SK-N-SH (cell line): ENCODE measurements around the gene JAM2. TPM values are rescaled to one million over a fixed set of nuclear protein-coding genes. Genes with fewer than 3 reads are reported as not detected.

Source experiments
- CTCF ChIA-PET: fragments of 300-600, 350-600 bp; formaldehyde crosslinking; extraction: SDS; loops from one replicate; lab custom pipeline; 2021; lab: Yijun Ruan, JAX
- POLR2A ChIA-PET: fragments of 350-600 bp; sonication (Branson Sonifier 250); formaldehyde crosslinking; extraction: SDS; loops from one replicate; lab custom pipeline; 2020; ENCODE audit warnings: antibody characterized with exemption, inconsistent platforms; lab: Yijun Ruan, JAX
- DNase-seq: peaks from one replicate; pipeline ENCODE4 v3.0.0; 2012
- H2AFZ ChIP-seq: fragments of 200-600 bp; sonication (generic); 2 replicates; pipeline ENCODE4 v1.8.1; 2016; ENCODE audit warnings: antibody characterized with exemption, mild to moderate bottlenecking, low read depth
- H3F3A ChIP-seq: fragments of 200-600 bp; sonication (generic); replicated peaks from 2 replicates; pipeline ENCODE3; 2016; ENCODE audit warnings: antibody characterized with exemption, mild to moderate bottlenecking; ENCODE audit not compliant: insufficient read depth
- H3K27ac ChIP-seq, 2 experiments: fragments of 200-500 bp in 1 of 2; fragments of 200-600 bp in 1 of 2; sonication (Bioruptor generic) in 1 of 2; sonication (generic), shearing (Covaris generic) in 1 of 2; 2 replicates each; pipeline versions ENCODE4 v1.5.1 to v1.6.1; 2014 to 2016; ENCODE audit warnings: low read depth in 2 of 2, inconsistent platforms in 1 of 2, low read length in 1 of 2, mild to moderate bottlenecking in 1 of 2, mixed read lengths in 1 of 2
- H3K27me3 ChIP-seq: fragments of 200-600 bp; sonication (generic), shearing (Covaris generic); 2 replicates; pipeline ENCODE4 v1.6.1; 2016; ENCODE audit warnings: mixed run types; ENCODE audit not compliant: insufficient read depth
- H3K36me3 ChIP-seq, 2 experiments: fragments of 200-500 bp in 1 of 2; fragments of 200-600 bp in 1 of 2; sonication (Bioruptor generic) in 1 of 2; sonication (generic) in 1 of 2; replicated peaks in 1 of 2; 2 replicates each; pipeline versions ENCODE3 to v1.5.1; 2014 to 2016; ENCODE audit warnings: low read length in 1 of 2, mild to moderate bottlenecking in 1 of 2; ENCODE audit not compliant: insufficient read depth in 2 of 2, control insufficient read depth in 1 of 2
- H3K4me1 ChIP-seq, 2 experiments: fragments of 200-500 bp in 1 of 2; fragments of 200-600 bp in 1 of 2; sonication (Bioruptor generic) in 1 of 2; sonication (generic), shearing (Covaris generic) in 1 of 2; 2 replicates each; pipeline versions ENCODE4 v1.5.1 to v1.6.1; 2014 to 2016; ENCODE audit warnings: low read depth in 1 of 2, low read length in 1 of 2, mixed run types in 1 of 2; ENCODE audit not compliant: insufficient read depth in 2 of 2, control insufficient read depth in 1 of 2
- H3K4me2 ChIP-seq: fragments of 200-600 bp; sonication (generic), shearing (Covaris generic); 2 replicates; pipeline ENCODE4 v1.6.1; 2017; ENCODE audit warnings: mixed run types
- H3K4me3 ChIP-seq, 2 experiments: fragments of 200-500 bp in 1 of 2; fragments of 200-600 bp in 1 of 2; sonication (Bioruptor generic) in 1 of 2; sonication (generic), shearing (Covaris generic) in 1 of 2; 2 replicates each; pipeline versions ENCODE4 v1.5.1 to v1.8.1; 2014 to 2016; ENCODE audit warnings: low read depth in 2 of 2, inconsistent platforms in 1 of 2, low read length in 1 of 2, mild to moderate bottlenecking in 1 of 2, mixed read lengths in 1 of 2, moderate library complexity in 1 of 2
- H3K79me2 ChIP-seq: fragments of 200-600 bp; sonication (generic); 2 replicates; pipeline ENCODE4 v1.8.1; 2017; ENCODE audit warnings: mild to moderate bottlenecking; ENCODE audit not compliant: insufficient read depth
- H3K9ac ChIP-seq: fragments of 200-600 bp; sonication (generic); 2 replicates; pipeline ENCODE4 v1.6.1; 2017; ENCODE audit warnings: mixed run types
- H3K9me2 ChIP-seq: fragments of 200-600 bp; sonication (generic); 2 replicates; pipeline ENCODE4 v1.6.1; 2017; ENCODE audit warnings: mixed run types
- H3K9me3 ChIP-seq: fragments of 200-600 bp; sonication (generic); 2 replicates; pipeline ENCODE4 v1.6.1; 2017; ENCODE audit warnings: mixed run types, mild to moderate bottlenecking, moderate library complexity
- H4K20me1 ChIP-seq: fragments of 200-600 bp; sonication (generic); 2 replicates; pipeline ENCODE4 v1.6.1; 2017; ENCODE audit warnings: mild to moderate bottlenecking, mixed run types; ENCODE audit not compliant: insufficient read depth
- CTCF ChIP-seq: fragments of 200-600 bp; sonication (generic); IDR thresholded peaks from 2 replicates; pipeline ENCODE4 v1.6.1; 2017; ENCODE audit warnings: antibody characterized with exemption, mild to moderate bottlenecking, moderate library complexity
- EP300 ChIP-seq, 2 experiments: IDR thresholded peaks; 2 replicates each; pipeline versions ENCODE4 v1.4.0 to v1.6.1; 2012; ENCODE audit warnings: borderline replicate concordance in 1 of 2, low read depth in 1 of 2, low read length in 1 of 2
- EZH2phosphoT487 ChIP-seq: fragments of 200-600 bp; sonication (generic); IDR thresholded peaks from 2 replicates; pipeline ENCODE4 v1.6.1; 2017; ENCODE audit warnings: low read depth, mixed run types, mild to moderate bottlenecking, antibody characterized with exemption, moderate library complexity, borderline replicate concordance
- FOXJ3 ChIP-seq: sonication (generic); formaldehyde crosslinking; IDR thresholded peaks from 2 replicates; pipeline ENCODE4 v1.5.1; 2020; ENCODE audit warnings: mild to moderate bottlenecking, missing genetic modification reagents
- GABPA ChIP-seq: IDR thresholded peaks from 2 replicates; pipeline ENCODE4 v1.4.0; 2012; ENCODE audit warnings: low read depth, mild to moderate bottlenecking
- GATA2 ChIP-seq: sonication (generic); formaldehyde crosslinking; IDR thresholded peaks from 2 replicates; pipeline ENCODE4 v1.5.0; 2020; ENCODE audit warnings: mild to moderate bottlenecking, missing genetic modification reagents
- MAX ChIP-seq: IDR thresholded peaks from 2 replicates; pipeline ENCODE4 v1.4.0; 2012; ENCODE audit warnings: low read depth
- MEF2A ChIP-seq: IDR thresholded peaks from 2 replicates; pipeline ENCODE4 v1.4.0; 2012; ENCODE audit warnings: low read depth, borderline replicate concordance
- MXI1 ChIP-seq: IDR thresholded peaks from 2 replicates; pipeline ENCODE4 v1.6.1; 2012; ENCODE audit warnings: mild to moderate bottlenecking, low read depth, low read length, improper control_type of control experiment
- NRF1 ChIP-seq: IDR thresholded peaks from 2 replicates; pipeline ENCODE4 v1.6.1; 2012; ENCODE audit warnings: low read depth, mild to moderate bottlenecking, low read length
- RAD21 ChIP-seq: IDR thresholded peaks from 2 replicates; pipeline ENCODE4 v1.6.1; 2012; ENCODE audit warnings: mild to moderate bottlenecking, low read length
- RCOR1 ChIP-seq: fragments of 150-350 bp; IDR thresholded peaks from 2 replicates; pipeline ENCODE4 v1.6.1; 2017; ENCODE audit warnings: antibody characterized with exemption, low read length
- REST ChIP-seq: IDR thresholded peaks from 2 replicates; pipeline ENCODE4 v1.6.1; 2012; ENCODE audit warnings: mild to moderate bottlenecking, low read depth, low read length, moderate library complexity
- RFX5 ChIP-seq: IDR thresholded peaks from 2 replicates; pipeline ENCODE4 v1.6.1; 2012; ENCODE audit warnings: mild to moderate bottlenecking, improper control_type of control experiment, low read length
- SMC3 ChIP-seq: IDR thresholded peaks from 2 replicates; pipeline ENCODE4 v1.6.1; 2012; ENCODE audit warnings: low read depth, low read length, improper control_type of control experiment
- USF2 ChIP-seq: fragments of 150-350 bp; IDR thresholded peaks from 2 replicates; pipeline ENCODE4 v1.6.1; 2017; ENCODE audit warnings: antibody characterized with exemption, low read length, low read depth, borderline replicate concordance
- YY1 ChIP-seq: IDR thresholded peaks from 2 replicates; pipeline ENCODE4 v1.4.0; 2012; ENCODE audit warnings: low read depth, mild to moderate bottlenecking
- ZBTB33 ChIP-seq: IDR thresholded peaks from 2 replicates; pipeline ENCODE4 v1.4.0; 2012; ENCODE audit warnings: low read depth, borderline replicate concordance
- WGBS: methylation state at CpG from one replicate; pipeline ENCODE4 v1.1.6; 2017; ENCODE audit warnings: low lambda C conversion rate; 5-methylcytosine and 5-hydroxymethylcytosine counted together
- polyA plus RNA-seq, 3 experiments: library from polyadenylated mRNA; depleted of rRNA; stranded (reverse); fragments of >200 nt; gene quantifications; 2 replicates each; pipeline ENCODE4 v1.2.3, GENCODE V29; 2012

JAM2 gene
- polyA plus RNA-seq, 1 of the 3 experiments (the other 2 are of a cell fraction): 8.3 TPM

GRCh38 chr21:25757531-25757930 is 118.5 kb downstream of the JAM2 start:
- H3K27me3 ChIP-seq: no peaks in the 10 kb centered on the region
- H3K36me3 ChIP-seq: peaks cover 40 to 62% of the 10 kb centered on the region in 2 experiments
- H3K9me2 ChIP-seq: no peaks in the 10 kb centered on the region
- H4K20me1 ChIP-seq: no peaks in the 10 kb centered on the region
- H3K27ac ChIP-seq: no peak overlapping the region
- no peaks in the 10 kb centered on the region for H3K9me3 ChIP-seq
- H3K4me1 ChIP-seq: no peaks in the 10 kb centered on the region; a peak in 1 of 4 replicates
- POLR2A ChIA-PET: no interaction called here
- no peak for TF ChIP-seq FOXJ3 (CRISPR knock-in tag)
- no peak for TF ChIP-seq SMC3
- TF ChIP-seq, all 33 proteins: peak for 0
- Histone ChIP-seq H3K4me3 (no peak overlapping the region), H3K9ac (no peak overlapping the region), H3F3A (peaks cover 3% of the 10 kb centered on the region), H3K4me2 (no peak overlapping the region), H2AFZ (no peak overlapping the region), H3K79me2 (no peaks in the 10 kb centered on the region)
- CTCF ChIA-PET: interaction anchor here (1.0 to 1.8 kb wide), 2 partner anchors 43 to 124 kb away, joined by 3 to 4 read pairs; no protein-coding TSS in a partner anchor
- DNase-seq: no peak

GRCh38 chr21:25759573-25759972 is 120.5 kb downstream of the JAM2 start:
- ChIA-PET CTCF (interaction anchor here (0.7 to 1.0 kb wide), 2 partner anchors 9 to 41 kb away, joined by 3 read pairs; no protein-coding TSS in a partner anchor), POLR2A (no interaction called here)
- Histone ChIP-seq H3K4me1 (no peaks in the 10 kb centered on the region; a peak in 1 of 4 replicates), H3F3A (peaks cover 3% of the 10 kb centered on the region), H3K9ac (no peak overlapping the region), H4K20me1 (no peaks in the 10 kb centered on the region), H3K9me2 (no peaks in the 10 kb centered on the region), H3K27me3 (no peaks in the 10 kb centered on the region), H3K27ac (no peak overlapping the region), H3K79me2 (no peaks in the 10 kb centered on the region), H3K9me3 (no peaks in the 10 kb centered on the region), H3K36me3 (peaks cover 35 to 65% of the 10 kb centered on the region in 2 experiments), H2AFZ (no peak overlapping the region), H3K4me3 (no peak overlapping the region), H3K4me2 (no peak overlapping the region)
- WGBS: 56% methylated on average over 1 of the region's 1 CpG
- DNase-seq: no peak
- no peak for TF ChIP-seq NRF1
- TF ChIP-seq ZBTB33: no peak
- TF ChIP-seq USF2: no peak
- no peak for TF ChIP-seq EZH2phosphoT487
- TF ChIP-seq MXI1: no peak
- TF ChIP-seq EP300 (IDR thresholded peaks at IDR 0.05; ENCODE audit: borderline replicate concordance in 1 of 2, low read depth in 1 of 2, low read length in 1 of 2): no peak
- no peak for TF ChIP-seq MEF2A
- no peak for TF ChIP-seq RFX5
- no peak for TF ChIP-seq GABPA
- no peak for TF ChIP-seq YY1
- TF ChIP-seq CTCF: no peak
- TF ChIP-seq REST: no peak
- no peak for TF ChIP-seq RCOR1
- TF ChIP-seq GATA2: no peak
- no peak for TF ChIP-seq MAX
- TF ChIP-seq RAD21: no peak
- TF ChIP-seq FOXJ3 (CRISPR knock-in tag): no peak
